ENCODE results near the gene ACBD4.

- TF ChIP-seq POLR2AphosphoS5 (IDR thresholded peaks at IDR 0.05) (no peak), CTCF (IDR thresholded peaks at IDR 0.05 in 8 of 11, conservative IDR thresholded peaks at IDR 0.05 in 3 of 11) (no peak), POLR2A (IDR thresholded peaks at IDR 0.05) (no peak)
These were observed 36.7 kb downstream of the ACBD4 start for GRCh38 chr17:45172232-45172540.

Data from spleen (tissue), 7 donors.